Measurements from ENCODE around the gene VPS36. TPM values are rescaled to one million over a fixed set of nuclear protein-coding genes. Genes with fewer than 3 reads are reported as not detected.

The VPS36 gene
- total RNA-seq, 1 donor from 2014 or later: 72.7 TPM

DNA sequence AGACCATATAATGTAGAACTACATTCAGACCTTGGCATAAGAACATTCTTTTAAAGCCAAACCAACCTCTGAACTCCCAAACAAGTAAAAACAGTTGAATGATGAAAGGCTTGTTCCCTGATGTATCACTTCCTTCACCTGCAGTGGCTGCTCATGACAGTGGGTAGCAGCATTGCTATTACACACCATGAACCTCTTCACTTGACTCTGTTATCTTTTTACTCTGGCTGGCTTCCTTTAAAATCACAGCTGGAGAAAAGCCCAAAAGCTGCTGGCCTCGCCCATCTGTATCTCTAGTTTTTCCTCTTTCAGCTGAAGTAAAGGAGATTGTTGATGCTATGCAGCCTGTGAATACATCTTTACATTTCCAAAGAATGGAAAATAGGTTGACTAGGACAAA lies 67.1 kb downstream of the VPS36 start:
- no peaks in the 10 kb centered on the region for H3K79me2 ChIP-seq (ENCODE audit: low read depth)
- H3K36me3 ChIP-seq: no peaks in the 10 kb centered on the region
- no peak overlapping the region for H3K27ac ChIP-seq
- H3K27me3 ChIP-seq: no peaks in the 10 kb centered on the region
- H4K20me1 ChIP-seq (ENCODE audit: low read depth): no peaks in the 10 kb centered on the region
- Mint-ChIP-seq H3K27me3 (ENCODE audit: insufficient read depth, low read depth) (no peaks in the 10 kb centered on the region), H3K27ac (no peak overlapping the region), H3K4me1 (no peaks in the 10 kb centered on the region), H3K9me3 (no peaks in the 10 kb centered on the region), H3K36me3 (no peaks in the 10 kb centered on the region), H3K4me3 (no peak overlapping the region)
- TF ChIP-seq, protein P1, sequence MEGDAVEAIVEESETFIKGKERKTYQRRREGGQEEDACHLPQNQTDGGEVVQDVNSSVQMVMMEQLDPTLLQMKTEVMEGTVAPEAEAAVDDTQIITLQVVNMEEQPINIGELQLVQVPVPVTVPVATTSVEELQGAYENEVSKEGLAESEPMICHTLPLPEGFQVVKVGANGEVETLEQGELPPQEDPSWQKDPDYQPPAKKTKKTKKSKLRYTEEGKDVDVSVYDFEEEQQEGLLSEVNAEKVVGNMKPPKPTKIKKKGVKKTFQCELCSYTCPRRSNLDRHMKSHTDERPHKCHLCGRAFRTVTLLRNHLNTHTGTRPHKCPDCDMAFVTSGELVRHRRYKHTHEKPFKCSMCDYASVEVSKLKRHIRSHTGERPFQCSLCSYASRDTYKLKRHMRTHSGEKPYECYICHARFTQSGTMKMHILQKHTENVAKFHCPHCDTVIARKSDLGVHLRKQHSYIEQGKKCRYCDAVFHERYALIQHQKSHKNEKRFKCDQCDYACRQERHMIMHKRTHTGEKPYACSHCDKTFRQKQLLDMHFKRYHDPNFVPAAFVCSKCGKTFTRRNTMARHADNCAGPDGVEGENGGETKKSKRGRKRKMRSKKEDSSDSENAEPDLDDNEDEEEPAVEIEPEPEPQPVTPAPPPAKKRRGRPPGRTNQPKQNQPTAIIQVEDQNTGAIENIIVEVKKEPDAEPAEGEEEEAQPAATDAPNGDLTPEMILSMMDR (IDR thresholded peaks at IDR 0.05): no peak
- TF ChIP-seq EZH2phosphoT487 (IDR thresholded peaks at IDR 0.05): no peak
- no peak for TF ChIP-seq EZH2 (IDR thresholded peaks at IDR 0.05)
- H3K4me1 ChIP-seq: no peaks in the 10 kb centered on the region
- no peak overlapping the region for H3K9ac ChIP-seq
- no peaks in the 10 kb centered on the region for H3F3A ChIP-seq (ENCODE audit: low read depth)
- no peak overlapping the region for H3K4me2 ChIP-seq
- no peaks in the 10 kb centered on the region for H3K9me3 ChIP-seq (ENCODE audit: low read depth)
- no peak for DNase-seq (ENCODE audit: low spot score)
- H2AFZ ChIP-seq (replicated peaks): no peak overlapping the region
- H3K4me3 ChIP-seq: no peak overlapping the region

DNA sequence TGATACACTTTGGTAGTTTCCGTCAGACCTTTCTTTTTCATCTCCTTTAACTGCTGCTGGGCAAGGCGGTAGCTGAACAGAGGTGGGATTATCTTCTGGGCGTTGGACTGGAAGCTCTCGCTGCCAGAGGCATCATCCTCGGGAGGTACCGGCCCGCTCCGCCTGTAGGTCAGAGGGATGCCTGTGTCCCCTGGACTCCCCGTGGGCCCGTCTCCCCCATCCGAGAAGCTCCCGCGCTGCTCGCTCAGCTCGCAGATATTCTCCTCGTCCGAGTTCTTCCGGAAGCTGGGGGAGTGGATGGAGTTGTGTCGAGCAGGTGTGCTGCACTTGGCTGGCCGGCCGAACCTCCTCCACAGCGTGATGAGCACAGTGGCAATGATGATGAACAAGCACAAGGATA lies 72.1 kb downstream of the VPS36 start:
- Histone ChIP-seq H3K79me2 (ENCODE audit: low read depth) (no peaks in the 10 kb centered on the region), H3K9ac (no peak overlapping the region), H2AFZ (replicated peaks) (no peak overlapping the region), H3K4me3 (no peak overlapping the region), H3F3A (ENCODE audit: low read depth) (no peaks in the 10 kb centered on the region), H3K36me3 (no peaks in the 10 kb centered on the region), H3K4me1 (no peaks in the 10 kb centered on the region), H3K4me2 (no peak overlapping the region), H3K27me3 (peaks cover 4% of the 10 kb centered on the region), H4K20me1 (ENCODE audit: low read depth) (no peaks in the 10 kb centered on the region), H3K9me3 (ENCODE audit: low read depth) (no peaks in the 10 kb centered on the region), H3K27ac (no peak overlapping the region)
- DNase-seq (ENCODE audit: low spot score): no peak
- Mint-ChIP-seq H3K4me3 (no peak overlapping the region), H3K9me3 (no peaks in the 10 kb centered on the region), H3K27ac (no peak overlapping the region), H3K4me1 (peaks cover 2% of the 10 kb centered on the region), H3K27me3 (ENCODE audit: insufficient read depth, low read depth) (no peaks in the 10 kb centered on the region), H3K36me3 (no peaks in the 10 kb centered on the region)
- TF ChIP-seq EZH2 (IDR thresholded peaks at IDR 0.05) (no peak), EZH2phosphoT487 (IDR thresholded peaks at IDR 0.05) (no peak)
- TF ChIP-seq, protein P1 (IDR thresholded peaks at IDR 0.05): no peak

DNA sequence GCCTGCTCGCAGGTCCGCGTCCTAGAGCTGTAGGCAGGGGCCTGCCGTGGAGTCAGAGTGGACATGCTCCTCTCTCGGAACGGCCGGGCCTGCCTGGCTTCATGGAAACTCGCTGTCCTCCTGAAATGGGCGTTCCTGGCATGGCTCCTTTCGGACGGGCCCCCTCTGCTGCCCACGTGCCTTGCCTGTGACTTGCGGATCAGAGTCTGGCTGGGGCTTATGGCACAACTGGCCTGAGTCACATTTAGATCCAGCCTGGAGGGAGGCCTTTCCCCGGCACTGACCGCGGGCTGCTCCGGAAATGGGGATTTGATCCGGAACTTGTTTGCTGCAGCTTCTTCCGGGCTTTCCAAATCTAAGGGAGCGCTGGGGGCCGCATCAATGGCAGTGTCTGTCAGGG lies 72.5 kb downstream of the VPS36 start:
- no peak overlapping the region for H3K4me2 ChIP-seq
- H3K36me3 ChIP-seq: no peaks in the 10 kb centered on the region
- no peak overlapping the region for H3K4me3 ChIP-seq
- H3K4me1 ChIP-seq: no peaks in the 10 kb centered on the region
- no peak overlapping the region for H3K27ac ChIP-seq
- no peaks in the 10 kb centered on the region for H3F3A ChIP-seq (ENCODE audit: low read depth)
- Mint-ChIP-seq H3K27me3 (ENCODE audit: insufficient read depth, low read depth) (no peaks in the 10 kb centered on the region), H3K4me3 (no peak overlapping the region), H3K9me3 (no peaks in the 10 kb centered on the region), H3K4me1 (peaks cover 4% of the 10 kb centered on the region), H3K36me3 (no peaks in the 10 kb centered on the region), H3K27ac (no peak overlapping the region)
- DNase-seq (ENCODE audit: low spot score): no peak
- no peak overlapping the region for H2AFZ ChIP-seq (replicated peaks)
- no peak for TF ChIP-seq EZH2phosphoT487 (IDR thresholded peaks at IDR 0.05)
- TF ChIP-seq, protein P1 (IDR thresholded peaks at IDR 0.05): no peak
- no peaks in the 10 kb centered on the region for H3K79me2 ChIP-seq (ENCODE audit: low read depth)
- no peak overlapping the region for H3K9ac ChIP-seq
- no peaks in the 10 kb centered on the region for H4K20me1 ChIP-seq (ENCODE audit: low read depth)
- peaks cover 8% of the 10 kb centered on the region for H3K27me3 ChIP-seq
- H3K9me3 ChIP-seq (ENCODE audit: low read depth): no peaks in the 10 kb centered on the region

Data from neural progenitor cell (in vitro differentiated cells).